Neural cell (in vitro differentiated cells): ENCODE results near the gene GAMT. TPM values are rescaled to one million over a fixed set of nuclear protein-coding genes. Genes with fewer than 3 reads are reported as not detected.

ENCODE experiments used
- H2AFZ ChIP-seq: fragments of 200-600, 300-800 bp; sonication (generic), shearing (Covaris generic); 2 replicates; pipeline ENCODE4 v1.6.0; 2014; ENCODE audit warnings: low read depth, mild to moderate bottlenecking, antibody characterized with exemption, low read length, moderate library complexity
- H3F3A ChIP-seq: fragments of 200-600 bp; shearing (Covaris generic); 2 replicates; pipeline ENCODE4 v1.6.1; 2016; ENCODE audit warnings: mild to moderate bottlenecking, moderate library complexity, mixed read lengths, antibody characterized with exemption, low read length; ENCODE audit not compliant: insufficient read depth, poor library complexity, severe bottlenecking
- H3K27ac ChIP-seq: fragments of 200-600, 300-800 bp; sonication (generic), shearing (Covaris generic); 2 replicates; pipeline ENCODE4 v1.5.1; 2014; ENCODE audit warnings: mild to moderate bottlenecking, low read length, moderate library complexity
- H3K27me3 ChIP-seq: fragments of 300-800, 200-600 bp; sonication (generic), shearing (Covaris generic); 2 replicates; pipeline ENCODE4 v1.6.0; 2014; ENCODE audit warnings: mild to moderate bottlenecking, low read depth, low read length, moderate library complexity; ENCODE audit not compliant: insufficient read depth
- H3K36me3 ChIP-seq: fragments of 300-800, 200-600 bp; sonication (generic), shearing (Covaris generic); 2 replicates; pipeline ENCODE4 v1.5.1; 2014; ENCODE audit warnings: mild to moderate bottlenecking, antibody characterized with exemption, low read length, moderate library complexity; ENCODE audit not compliant: insufficient read depth
- H3K4me2 ChIP-seq: fragments of 300-800, 200-600 bp; sonication (generic), shearing (Covaris generic); 2 replicates; pipeline ENCODE4 v1.6.0; 2014; ENCODE audit warnings: mild to moderate bottlenecking, low read length
- H3K4me3 ChIP-seq: fragments of 300-800, 200-600 bp; sonication (generic), shearing (Covaris generic); 2 replicates; pipeline ENCODE4 v1.5.1; 2014; ENCODE audit warnings: mild to moderate bottlenecking, low read length, moderate library complexity
- H3K79me2 ChIP-seq: fragments of 200-600 bp; shearing (Covaris generic); replicated peaks from 2 replicates; pipeline ENCODE4 v1.6.0; 2014; ENCODE audit warnings: mild to moderate bottlenecking, low read length, moderate library complexity; ENCODE audit not compliant: insufficient read depth
- H3K9ac ChIP-seq: fragments of 300-800, 200-600 bp; sonication (generic), shearing (Covaris generic); 2 replicates; pipeline ENCODE4 v1.6.1; 2016; ENCODE audit warnings: mild to moderate bottlenecking, low read length, mixed read lengths
- H3K9me2 ChIP-seq: fragments of 200-600 bp; shearing (Covaris generic); 2 replicates; pipeline ENCODE4 v1.6.1; 2016; ENCODE audit warnings: mild to moderate bottlenecking, low read length, mixed read lengths; ENCODE audit not compliant: insufficient read depth
- H3K9me3 ChIP-seq: fragments of 200-600, 300-800 bp; sonication (generic), shearing (Covaris generic); 2 replicates; pipeline ENCODE4 v1.6.1; 2016; ENCODE audit warnings: mild to moderate bottlenecking, mixed run types, low read length, moderate library complexity, mixed read lengths
- H4K20me1 ChIP-seq: fragments of 200-600 bp; shearing (Covaris generic); 2 replicates; pipeline ENCODE4 v1.6.1; 2016; ENCODE audit warnings: mild to moderate bottlenecking, mixed run types; ENCODE audit not compliant: insufficient read depth
- EP300 ChIP-seq: fragments of 450-650 bp; conservative IDR thresholded peaks from 2 replicates; pipeline ENCODE4 v1.6.1; 2014; ENCODE audit warnings: antibody characterized with exemption, mild to moderate bottlenecking, moderate library complexity; ENCODE audit not compliant: poor library complexity, severe bottlenecking
- EZH2 ChIP-seq: fragments of 200-600, 300-800 bp; shearing (Covaris generic), sonication (generic); IDR thresholded peaks from 2 replicates; pipeline ENCODE4 v1.6.1; 2014; ENCODE audit warnings: antibody characterized with exemption, low read length, borderline replicate concordance, mild to moderate bottlenecking; ENCODE audit not compliant: insufficient read depth, poor library complexity, severe bottlenecking
- MXI1 ChIP-seq: fragments of 450-650 bp; conservative IDR thresholded peaks from 2 replicates; pipeline ENCODE4 v1.6.1; 2014; ENCODE audit warnings: antibody characterized with exemption, mild to moderate bottlenecking; ENCODE audit not compliant: poor library complexity, severe bottlenecking
- POLR2AphosphoS5 ChIP-seq: IDR thresholded peaks from 2 replicates; pipeline ENCODE4 v1.6.1; 2012
- RAD21 ChIP-seq: fragments of 450-650 bp; conservative IDR thresholded peaks from 2 replicates; pipeline ENCODE4 v1.6.1; 2014; ENCODE audit warnings: antibody characterized with exemption, mild to moderate bottlenecking, moderate library complexity
- REST ChIP-seq: IDR thresholded peaks from 2 replicates; pipeline ENCODE4 v1.6.1; 2012; ENCODE audit warnings: borderline replicate concordance
- SMC3 ChIP-seq: fragments of 450-650 bp; conservative IDR thresholded peaks from 2 replicates; pipeline ENCODE4 v1.6.1; 2014; ENCODE audit warnings: antibody characterized with exemption, mild to moderate bottlenecking, moderate library complexity; ENCODE audit not compliant: poor library complexity
- TAF1 ChIP-seq: IDR thresholded peaks from 2 replicates; pipeline ENCODE4 v1.6.1; 2012; ENCODE audit warnings: low read depth
- polyA plus RNA-seq: library from polyadenylated mRNA; depleted of rRNA; stranded (reverse); fragments of >200 nt; gene quantifications from 2 replicates; pipeline ENCODE4 v1.2.3, GENCODE V29; 2014
- TF ChIP-seq, protein P1 (sequence below): fragments of 450-650 bp; IDR thresholded peaks from 2 replicates; pipeline ENCODE4 v1.5.1; 2014; ENCODE audit warnings: antibody characterized with exemption, mild to moderate bottlenecking, moderate library complexity; ENCODE audit not compliant: poor library complexity, severe bottlenecking

Gene GAMT
- polyA plus RNA-seq, 1 donor from 2014 or later: 32.5 TPM

DNA sequence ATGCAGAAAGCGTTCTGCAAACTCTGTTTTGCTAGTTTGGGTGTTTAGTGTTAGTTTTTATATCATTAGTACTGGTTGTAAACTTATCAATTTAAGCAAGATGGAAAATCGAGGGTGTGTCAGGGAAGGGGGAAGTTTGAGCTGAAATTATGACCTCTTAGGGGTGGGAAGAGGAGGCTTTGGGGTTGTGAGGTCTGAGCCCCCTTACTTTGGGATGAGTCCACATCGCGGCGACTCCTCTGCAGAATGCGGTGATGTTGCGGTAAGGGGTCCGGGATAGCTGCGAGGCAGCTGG lies 18.4 kb downstream of the GAMT start:
- Histone ChIP-seq H3K79me2 (peaks cover 10% of the 10 kb centered on the region), H3K27ac (no peak overlapping the region), H3K4me2 (no peak overlapping the region), H3F3A (no peaks in the 10 kb centered on the region), H3K4me3 (peak overlapping the region; percentile 99), H3K36me3 (no peaks in the 10 kb centered on the region), H3K9me3 (no peaks in the 10 kb centered on the region), H3K9ac (no peak overlapping the region), H3K9me2 (no peaks in the 10 kb centered on the region), H3K27me3 (no peaks in the 10 kb centered on the region), H2AFZ (no peak overlapping the region), H4K20me1 (no peaks in the 10 kb centered on the region)
- TF ChIP-seq EP300 (no peak), POLR2AphosphoS5 (no peak), TAF1 (no peak), RAD21 (no peak), MXI1 (no peak), EZH2 (no peak), REST (no peak), SMC3 (no peak)
- TF ChIP-seq, protein P1, sequence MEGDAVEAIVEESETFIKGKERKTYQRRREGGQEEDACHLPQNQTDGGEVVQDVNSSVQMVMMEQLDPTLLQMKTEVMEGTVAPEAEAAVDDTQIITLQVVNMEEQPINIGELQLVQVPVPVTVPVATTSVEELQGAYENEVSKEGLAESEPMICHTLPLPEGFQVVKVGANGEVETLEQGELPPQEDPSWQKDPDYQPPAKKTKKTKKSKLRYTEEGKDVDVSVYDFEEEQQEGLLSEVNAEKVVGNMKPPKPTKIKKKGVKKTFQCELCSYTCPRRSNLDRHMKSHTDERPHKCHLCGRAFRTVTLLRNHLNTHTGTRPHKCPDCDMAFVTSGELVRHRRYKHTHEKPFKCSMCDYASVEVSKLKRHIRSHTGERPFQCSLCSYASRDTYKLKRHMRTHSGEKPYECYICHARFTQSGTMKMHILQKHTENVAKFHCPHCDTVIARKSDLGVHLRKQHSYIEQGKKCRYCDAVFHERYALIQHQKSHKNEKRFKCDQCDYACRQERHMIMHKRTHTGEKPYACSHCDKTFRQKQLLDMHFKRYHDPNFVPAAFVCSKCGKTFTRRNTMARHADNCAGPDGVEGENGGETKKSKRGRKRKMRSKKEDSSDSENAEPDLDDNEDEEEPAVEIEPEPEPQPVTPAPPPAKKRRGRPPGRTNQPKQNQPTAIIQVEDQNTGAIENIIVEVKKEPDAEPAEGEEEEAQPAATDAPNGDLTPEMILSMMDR: no peak

- TF ChIP-seq MXI1: no peak
- no peak for TF ChIP-seq EZH2
- TF ChIP-seq POLR2AphosphoS5: no peak
- TF ChIP-seq, protein P1: no peak
- no peak for TF ChIP-seq REST
- TF ChIP-seq EP300: no peak
- TF ChIP-seq TAF1: no peak
- no peak for TF ChIP-seq SMC3
- no peak for TF ChIP-seq RAD21
- no peak overlapping the region for H2AFZ ChIP-seq
- H3K4me3 ChIP-seq: no peak overlapping the region
- no peaks in the 10 kb centered on the region for H3K27me3 ChIP-seq
- H3K9ac ChIP-seq: no peak overlapping the region
- no peaks in the 10 kb centered on the region for H3K36me3 ChIP-seq
- H4K20me1 ChIP-seq: no peaks in the 10 kb centered on the region
- H3K79me2 ChIP-seq: peaks cover 10% of the 10 kb centered on the region
- H3K4me2 ChIP-seq: no peak overlapping the region
- no peaks in the 10 kb centered on the region for H3K9me2 ChIP-seq
- no peaks in the 10 kb centered on the region for H3F3A ChIP-seq
- H3K9me3 ChIP-seq: no peaks in the 10 kb centered on the region
- H3K27ac ChIP-seq: no peak overlapping the region
These were observed 19.1 kb downstream of the GAMT start for GRCh38 chr19:1382250-1382649.
